NCI-H1092 (cell line): Measurements from ENCODE around the gene LASP1.
A peak's percentile ranks its signal among the peaks of the same experiment; 100 is the strongest.

ENCODE experiments used
- DNase-seq: peaks from one replicate; lab custom pipeline; 2025; lab: John Stamatoyannopoulos, UW

The LASP1 gene

DNA sequence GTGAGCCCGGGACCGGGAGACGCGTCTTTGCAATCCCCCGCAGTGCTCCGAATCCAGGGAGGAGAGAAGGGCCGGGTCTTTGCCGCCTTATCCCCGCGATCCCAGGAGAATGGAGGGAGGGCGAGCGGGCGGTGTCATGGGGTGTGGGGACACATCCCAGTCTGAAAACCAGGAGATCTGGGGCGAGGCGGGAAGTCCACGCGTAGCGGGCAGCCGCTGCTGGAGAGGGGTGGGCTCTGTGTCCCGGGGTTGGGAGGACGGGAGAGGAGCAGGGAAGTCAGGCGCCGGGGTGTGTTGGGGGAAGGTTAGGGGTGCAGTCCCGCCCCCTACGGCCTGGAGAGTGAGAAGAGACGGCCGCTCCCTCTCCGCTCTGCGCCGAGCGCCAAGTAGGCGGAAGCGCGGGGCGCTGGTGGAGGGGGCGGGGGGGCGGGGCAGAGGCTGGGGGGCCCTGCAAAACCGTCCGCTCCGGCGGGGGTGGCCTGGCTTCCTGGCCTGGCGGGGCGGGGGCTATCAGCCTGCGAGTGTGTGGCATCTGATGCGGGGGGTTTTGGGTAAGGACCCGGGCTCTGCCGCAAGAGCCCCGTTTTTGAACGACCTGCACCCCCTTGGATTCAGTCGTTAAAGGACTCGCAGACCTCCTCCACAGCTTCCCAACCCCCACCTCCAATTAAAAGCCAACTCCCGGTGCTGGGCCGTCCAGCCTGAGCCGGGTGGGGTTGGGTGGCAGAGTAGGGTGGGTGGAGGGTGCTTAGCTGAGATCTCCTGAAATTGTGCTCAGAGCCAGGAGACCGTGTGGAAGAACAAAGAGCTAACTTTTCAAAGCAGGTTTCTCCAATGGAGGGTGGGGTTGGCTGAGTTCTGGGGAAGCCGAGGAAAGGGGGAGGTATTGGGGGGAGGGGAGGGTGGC, 654 bp downstream of the LASP1 start:
- DNase-seq, result peak; percentile 31

- no peak for DNase-seq
These were observed 1.6 kb downstream of the LASP1 start for GRCh38 chr17:38871247-38872015.

DNA sequence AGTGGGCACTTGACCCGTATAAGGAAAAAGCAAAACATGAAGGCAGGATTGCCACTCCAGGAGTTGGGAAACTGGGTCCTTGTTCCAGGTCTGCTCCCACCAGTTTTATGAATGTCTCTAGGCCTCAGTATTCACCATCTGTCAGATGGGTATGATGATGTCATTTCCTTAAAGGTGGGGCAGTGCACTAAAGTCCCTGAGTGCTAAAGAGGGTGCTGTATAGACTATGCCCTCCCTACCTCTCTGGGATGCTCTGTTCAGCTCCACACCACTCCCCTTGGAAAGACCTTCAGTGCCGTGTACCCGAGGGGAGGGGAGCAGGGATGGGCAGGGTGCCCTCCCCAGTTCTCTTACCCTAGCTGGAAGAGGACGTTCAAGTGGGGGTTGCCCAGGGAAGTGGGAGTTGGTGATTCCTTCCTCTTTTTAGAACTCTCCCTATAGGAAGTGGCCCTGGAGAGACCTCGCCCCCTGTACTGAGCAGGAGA, 2.2 kb downstream of the LASP1 start:
- DNase-seq, result no peak

GRCh38 chr17:38872671-38873385, 3.0 kb downstream of the LASP1 start:
- no peak for DNase-seq

GRCh38 chr17:38873640-38874380, 4.0 kb downstream of the LASP1 start:
- DNase-seq, result no peak

- no peak for DNase-seq
These were observed 4.9 kb downstream of the LASP1 start for GRCh38 chr17:38874505-38875400.

GRCh38 chr17:38875477-38876075, 5.7 kb downstream of the LASP1 start:
- DNase-seq, result no peak

- DNase-seq, result no peak
These were observed 7.4 kb downstream of the LASP1 start for GRCh38 chr17:38877130-38877851.

DNA sequence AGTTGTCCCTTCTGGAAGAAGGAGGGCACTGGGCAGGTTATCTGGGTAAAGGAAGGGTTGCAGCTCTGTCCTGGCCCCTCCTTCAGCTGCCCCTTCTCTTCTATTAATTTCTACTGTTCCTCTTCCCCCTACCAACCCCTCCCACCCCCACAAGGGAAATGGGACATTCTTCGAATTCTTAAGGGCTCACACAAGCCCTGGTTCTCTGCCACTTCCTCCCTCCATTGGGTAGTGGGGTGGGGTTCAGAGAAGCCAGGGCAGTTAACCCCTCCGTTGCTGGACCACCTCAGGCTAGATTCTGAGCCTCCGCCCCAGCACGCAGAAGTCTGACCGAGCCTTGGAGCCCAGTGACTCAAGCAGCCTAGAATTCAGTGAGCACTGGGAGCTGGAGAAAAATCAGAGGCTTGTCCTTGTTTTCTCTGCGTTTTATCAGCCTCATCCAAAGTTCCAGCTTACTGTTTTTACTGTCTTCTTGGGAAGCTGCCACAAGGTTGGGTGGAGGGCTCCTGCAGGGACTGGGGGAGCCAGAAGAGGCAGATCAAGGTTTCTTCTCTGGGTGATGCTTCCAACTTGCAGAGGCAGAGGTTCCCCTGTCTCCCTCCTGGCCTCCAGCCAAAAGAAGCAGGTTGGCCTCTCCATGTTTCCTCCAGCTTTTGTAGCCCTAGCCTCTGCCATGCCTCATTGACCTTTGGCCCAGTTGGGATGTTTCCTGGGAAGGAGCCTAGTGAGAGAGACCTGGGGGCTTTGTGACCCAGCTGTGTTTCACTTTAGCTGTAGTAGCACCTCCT, 10.2 kb downstream of the LASP1 start:
- DNase-seq, result no peak

DNA sequence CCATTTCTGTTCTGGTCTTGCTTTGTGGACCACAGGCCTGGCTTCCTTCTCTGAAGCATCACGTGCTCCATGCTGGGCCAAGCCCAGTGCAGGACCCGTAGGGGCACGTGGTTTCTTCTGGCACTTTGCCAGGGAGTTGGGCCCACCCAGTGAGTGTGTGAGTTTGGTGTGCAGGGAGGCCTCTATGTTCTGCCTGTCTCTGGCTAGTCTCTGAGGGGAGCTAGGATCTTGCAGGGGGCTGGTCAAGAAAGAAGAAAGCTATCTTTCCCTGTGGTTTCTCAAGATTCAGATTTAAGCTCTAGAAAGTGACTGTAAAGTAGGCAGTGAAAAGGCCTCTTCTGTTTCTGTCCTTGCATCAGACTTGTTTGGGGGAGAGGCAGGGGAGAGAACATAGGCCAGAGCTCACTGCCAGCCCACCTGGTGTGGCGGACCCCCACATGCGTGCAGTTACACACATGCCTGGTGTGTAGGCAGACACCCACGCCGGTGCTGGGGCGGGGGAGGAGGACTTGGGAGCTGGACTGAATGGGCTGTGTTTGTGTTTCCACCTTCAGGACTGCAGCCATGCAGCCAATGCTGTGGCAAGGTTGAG, 11.8 kb downstream of the LASP1 start:
- DNase-seq, result no peak

GRCh38 chr17:38882870-38883269, 13.0 kb downstream of the LASP1 start:
- no peak for DNase-seq

DNA sequence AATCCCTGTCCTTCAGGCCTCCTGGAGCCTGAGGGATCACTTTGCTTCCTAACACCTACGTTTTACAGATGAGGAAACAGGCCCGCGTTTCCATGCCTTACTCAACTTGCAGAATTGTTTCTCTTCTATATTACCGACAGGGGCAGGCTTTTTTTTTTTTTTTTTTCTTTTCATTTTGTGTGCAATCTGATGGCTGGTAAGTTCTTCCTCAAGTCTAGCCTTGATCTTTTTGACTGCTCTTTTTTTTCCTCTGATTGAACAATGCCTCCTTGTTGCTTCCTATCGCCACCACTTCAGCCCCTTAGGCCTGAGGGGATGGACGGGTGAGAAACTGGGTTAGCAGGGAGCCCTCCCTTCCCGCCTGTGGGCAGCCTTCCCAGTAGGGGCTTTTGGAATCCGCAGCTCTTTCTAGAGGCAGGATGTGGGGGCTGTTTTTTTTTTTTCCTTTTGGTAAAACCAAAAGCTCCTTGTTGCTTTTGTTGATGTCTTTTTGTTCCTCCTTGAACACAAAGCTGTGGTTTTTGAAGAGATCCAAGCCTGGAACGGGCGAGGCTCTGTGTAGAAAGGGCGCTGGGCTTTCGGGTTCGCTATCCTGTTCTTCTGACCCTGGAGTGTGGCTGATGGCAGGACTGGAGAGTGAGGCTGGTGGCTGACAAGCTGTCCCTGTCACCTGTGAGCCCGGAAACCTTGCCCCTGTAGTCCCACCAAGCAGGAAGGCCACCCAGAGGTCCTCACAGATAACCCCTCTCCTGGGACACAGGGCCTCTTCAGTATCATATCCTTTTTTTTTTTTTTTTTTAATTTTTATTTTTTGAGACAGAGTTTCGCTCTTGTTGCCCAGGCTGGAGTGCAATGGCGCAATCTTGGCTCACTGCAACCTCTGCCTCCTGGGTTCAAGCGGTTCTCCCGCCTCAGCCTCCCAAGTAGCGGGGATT, 14.0 kb downstream of the LASP1 start:
- no peak for DNase-seq

GRCh38 chr17:38885044-38885727, 15.3 kb downstream of the LASP1 start:
- no peak for DNase-seq

GRCh38 chr17:38885728-38886642, 16.1 kb downstream of the LASP1 start:
- DNase-seq, result no peak

- no peak for DNase-seq
These were observed 16.8 kb downstream of the LASP1 start for GRCh38 chr17:38886643-38887010.

DNA sequence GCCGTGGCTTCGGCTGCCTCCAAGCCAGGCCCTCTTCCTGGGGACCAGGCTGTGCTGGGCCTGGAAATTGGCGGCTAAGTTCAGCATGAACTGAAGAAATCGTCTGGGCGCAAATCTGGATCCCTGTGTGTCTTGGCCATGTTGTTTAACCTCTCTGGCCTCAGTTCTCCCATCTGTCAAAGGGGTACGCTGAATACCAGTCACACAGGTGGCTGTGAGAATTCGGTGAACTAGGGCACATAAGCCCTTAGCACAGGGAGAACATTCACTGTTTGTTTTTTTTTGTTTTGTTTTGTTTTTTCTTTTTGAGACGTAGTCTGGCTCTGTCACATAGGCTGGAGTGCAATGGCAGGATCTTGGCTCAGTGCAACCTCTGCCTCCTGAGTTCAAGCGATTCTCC, 19.0 kb downstream of the LASP1 start:
- no peak for DNase-seq
